Uterus (tissue), 4 donors: Measurements from ENCODE around the gene ADD2. TPM values are rescaled to one million over a fixed set of nuclear protein-coding genes. Genes with fewer than 3 reads are reported as not detected.

Experiments
- DNase-seq, 2 donors: peaks; one replicate each; pipeline ENCODE4 v3.0.0-alpha.2; 2019 to 2020
- H3K27ac ChIP-seq, 2 donors: fragments of 200-600 bp; sonication (generic); 1 replicate in 1 of 2; 2 replicates in 1 of 2; pipeline ENCODE4 v1.5.1; 2016 to 2018
- H3K27me3 ChIP-seq, 2 donors: fragments of 200-600 bp; sonication (generic); one replicate each; pipeline ENCODE4 v1.5.1; 2018 to 2019; ENCODE audit warnings: control low read depth in 1 of 2
- H3K36me3 ChIP-seq, 2 donors: fragments of 200-600 bp; sonication (generic); one replicate each; pipeline ENCODE4 v1.5.1; 2019; ENCODE audit warnings: control low read depth in 1 of 2
- H3K4me1 ChIP-seq, 2 donors: fragments of 200-600 bp; sonication (generic); one replicate each; pipeline ENCODE4 v1.5.1; 2018 to 2019; ENCODE audit warnings: control low read depth in 1 of 2
- H3K4me3 ChIP-seq, 2 donors: fragments of 200-600 bp; sonication (generic); 1 replicate in 1 of 2; 2 replicates in 1 of 2; pipeline ENCODE4 v1.5.1; 2018 to 2019; ENCODE audit warnings: mild to moderate bottlenecking in 1 of 2
- H3K9me3 ChIP-seq, 2 donors: fragments of 200-600 bp; sonication (generic); one replicate each; pipeline ENCODE4 v1.5.1; 2019; ENCODE audit warnings: control low read depth in 1 of 2
- POLR2A ChIP-seq, 2 donors: fragments of 450-650 bp; IDR thresholded peaks; one replicate each; pipeline ENCODE4 v1.6.1; 2016; ENCODE audit warnings: antibody characterized with exemption in 2 of 2, mild to moderate bottlenecking in 1 of 2, moderate library complexity in 1 of 2
- intact Hi-C: fragments of 100-400 bp; cut with DNase I; formaldehyde crosslinking; loops from one replicate; pipeline ENCODE4 v1.15.1; 2023; ENCODE audit warnings: low total_unique reads
- small RNA-seq: library from RNA; depleted of rRNA; stranded (forward); fragments of <200 nt; gene quantifications from one replicate; pipeline ENCODE3, GENCODE V24; 2016
- total RNA-seq, 4 donors: library from RNA; depleted of rRNA in 3 of 4; stranded (reverse); fragments of >200 nt in 3 of 4; gene quantifications; one replicate each; pipeline versions ENCODE4 v1.1.0 to v1.2.4, GENCODE V29; 2014 to 2023
- TF ChIP-seq, protein P1 (sequence below), 4 experiments: fragments of 200-600 bp in 2 of 4; fragments of 450-650 bp in 2 of 4; sonication (generic) in 2 of 4; IDR thresholded peaks; one replicate each; pipeline ENCODE4 v1.5.1; 2016 to 2019; ENCODE audit warnings: antibody characterized with exemption in 4 of 4, mild to moderate bottlenecking in 2 of 4, moderate library complexity in 1 of 4
- donor health status: DM: yes; HTN: yes; CAD: no.

Gene ADD2
- total RNA-seq, 4 donors from 2014 or later, result 0.51 to 5.2 (median 2.6) TPM

DNA sequence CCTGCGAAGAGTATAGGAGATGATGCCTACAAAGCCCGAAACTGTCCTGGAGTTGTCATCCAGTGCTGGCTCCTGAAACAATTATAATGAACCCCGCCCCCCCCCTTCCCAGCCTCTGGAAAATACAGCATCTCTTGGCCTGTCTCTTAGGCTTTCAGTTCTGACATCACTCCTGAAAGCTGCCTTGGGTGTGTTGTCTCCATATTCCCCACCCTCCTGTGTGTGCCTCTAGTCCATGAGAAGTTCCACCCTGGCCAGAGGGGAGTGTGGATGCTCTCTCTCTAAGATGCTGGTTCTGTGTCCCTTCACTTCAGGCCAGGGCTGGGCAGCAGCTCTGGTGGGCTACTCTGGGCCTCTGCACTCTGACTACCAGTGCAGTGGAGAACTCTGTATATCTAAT, 155.4 kb downstream of the ADD2 start:
- Histone ChIP-seq H3K9me3 (no peaks in the 10 kb centered on the region), H3K4me1 (no peaks in the 10 kb centered on the region), H3K27me3 (no peaks in the 10 kb centered on the region), H3K36me3 (no peaks in the 10 kb centered on the region), H3K4me3 (no peak overlapping the region), H3K27ac (no peak overlapping the region)
- DNase-seq, result no peak
- intact Hi-C loops, result no loop called here
- no peak for TF ChIP-seq POLR2A (IDR thresholded peaks at IDR 0.05)
- TF ChIP-seq, protein P1, sequence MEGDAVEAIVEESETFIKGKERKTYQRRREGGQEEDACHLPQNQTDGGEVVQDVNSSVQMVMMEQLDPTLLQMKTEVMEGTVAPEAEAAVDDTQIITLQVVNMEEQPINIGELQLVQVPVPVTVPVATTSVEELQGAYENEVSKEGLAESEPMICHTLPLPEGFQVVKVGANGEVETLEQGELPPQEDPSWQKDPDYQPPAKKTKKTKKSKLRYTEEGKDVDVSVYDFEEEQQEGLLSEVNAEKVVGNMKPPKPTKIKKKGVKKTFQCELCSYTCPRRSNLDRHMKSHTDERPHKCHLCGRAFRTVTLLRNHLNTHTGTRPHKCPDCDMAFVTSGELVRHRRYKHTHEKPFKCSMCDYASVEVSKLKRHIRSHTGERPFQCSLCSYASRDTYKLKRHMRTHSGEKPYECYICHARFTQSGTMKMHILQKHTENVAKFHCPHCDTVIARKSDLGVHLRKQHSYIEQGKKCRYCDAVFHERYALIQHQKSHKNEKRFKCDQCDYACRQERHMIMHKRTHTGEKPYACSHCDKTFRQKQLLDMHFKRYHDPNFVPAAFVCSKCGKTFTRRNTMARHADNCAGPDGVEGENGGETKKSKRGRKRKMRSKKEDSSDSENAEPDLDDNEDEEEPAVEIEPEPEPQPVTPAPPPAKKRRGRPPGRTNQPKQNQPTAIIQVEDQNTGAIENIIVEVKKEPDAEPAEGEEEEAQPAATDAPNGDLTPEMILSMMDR (IDR thresholded peaks at IDR 0.05), result no peak

DNA sequence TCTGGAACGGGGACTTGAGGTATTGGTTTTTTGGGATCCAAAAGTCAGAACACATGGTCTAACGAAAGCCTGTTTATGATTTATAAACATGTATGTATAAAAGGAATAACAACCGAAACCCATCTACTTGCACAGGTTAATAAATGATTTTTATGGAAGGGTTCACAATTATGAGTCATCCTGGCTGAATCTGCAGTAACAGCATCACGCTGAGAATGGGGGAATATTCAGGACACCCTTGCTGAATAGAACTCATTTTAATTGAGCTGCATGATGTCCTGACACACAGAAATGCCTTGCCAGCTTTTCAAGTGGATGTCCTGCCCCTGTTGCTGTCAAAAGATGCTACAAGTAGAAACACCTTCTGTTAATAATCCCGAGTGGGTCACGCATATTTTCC, 159.6 kb downstream of the ADD2 start:
- Histone ChIP-seq H3K27me3 (no peaks in the 10 kb centered on the region), H3K36me3 (no peaks in the 10 kb centered on the region), H3K4me1 (no peaks in the 10 kb centered on the region), H3K4me3 (no peak overlapping the region), H3K9me3 (no peaks in the 10 kb centered on the region), H3K27ac (no peak overlapping the region)
- intact Hi-C loops, result no loop called here
- no peak for TF ChIP-seq POLR2A (IDR thresholded peaks at IDR 0.05)
- TF ChIP-seq, protein P1 (IDR thresholded peaks at IDR 0.05), result no peak
- no peak for DNase-seq

DNA sequence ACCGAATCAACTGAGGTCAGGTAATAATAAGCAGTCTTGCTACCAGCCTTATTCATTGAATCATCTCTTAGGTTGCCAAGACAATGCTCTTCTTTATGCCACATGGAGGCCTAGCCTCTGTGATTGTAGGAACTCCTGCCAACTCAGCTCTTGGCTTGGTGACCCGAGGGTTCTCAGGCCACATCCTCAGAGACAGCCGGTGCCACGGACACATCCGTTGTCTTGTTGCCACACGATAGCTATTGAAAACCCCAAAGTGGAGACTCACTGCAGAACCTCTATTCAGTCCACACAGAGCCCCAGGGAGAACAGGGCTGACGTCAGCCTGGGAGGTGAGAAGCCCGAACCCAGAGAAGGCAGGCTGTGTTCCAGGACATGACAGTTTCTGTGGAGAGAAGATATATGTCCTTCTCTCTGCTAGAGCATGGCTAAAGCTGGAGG, 160.9 kb downstream of the ADD2 start:
- H3K36me3 ChIP-seq, result no peaks in the 10 kb centered on the region
- no peaks in the 10 kb centered on the region for H3K4me1 ChIP-seq
- no peak for DNase-seq
- no peaks in the 10 kb centered on the region for H3K27me3 ChIP-seq
- H3K27ac ChIP-seq, result no peak overlapping the region
- TF ChIP-seq, protein P1 (IDR thresholded peaks at IDR 0.05), result no peak
- no peak for TF ChIP-seq POLR2A (IDR thresholded peaks at IDR 0.05)
- no peaks in the 10 kb centered on the region for H3K9me3 ChIP-seq
- H3K4me3 ChIP-seq, result no peak overlapping the region
- intact Hi-C loops, result no loop called here

Small RNA genes within 50 kb of the gene (small RNA-seq; reads per million reads assigned to genes)
- not detected for gene HMGN2P21

Other genes starting within 250 kb of the ADD2 start
- 1 to 10 TPM in 3 of 4 donors, not detected in 1; 1.5 to 3.7 (median 1.6) TPM for gene TGFA, start 214.4 kb downstream of the ADD2 start, total RNA-seq
- not detected for gene FIGLA, start 22.4 kb upstream of the ADD2 start, total RNA-seq
- 1 to 10 TPM in 3 of 4 donors, not detected in 1; 2.4 to 5.0 (median 2.6) TPM for gene CLEC4F, start 52.4 kb upstream of the ADD2 start, total RNA-seq
- 1 to 10 TPM in 2 of 4 donors, under 1 TPM in 1, not detected in 1; 0.26 to 2.9 (median 2.5) TPM for gene CD207, start 67.6 kb upstream of the ADD2 start, total RNA-seq
- 1 to 10 TPM in 3 of 4 donors, under 1 TPM in 1; 0.35 to 6.8 (median 2.4) TPM for gene VAX2, start 132.4 kb upstream of the ADD2 start, total RNA-seq
- 1 to 10 TPM in 2 of 4 donors, not detected in 2; 3.4 to 3.7 TPM for gene ATP6V1B1, start 167.7 kb upstream of the ADD2 start, total RNA-seq
- gene ANKRD53, start 210.4 kb upstream of the ADD2 start, total RNA-seq, result 1 to 10 TPM in 2 of 4 donors, not detected in 2; 1.8 to 3.7 TPM
- 10 to 100 TPM; 10.2 to 81.8 (median 53.7) TPM for gene TEX261, start 226.7 kb upstream of the ADD2 start, total RNA-seq